ENCODE results near the gene NLRC5.

The NLRC5 gene

GRCh38 chr16:57027067-57027466 is 37.7 kb downstream of the NLRC5 start:
- no peak for DNase-seq

DNA sequence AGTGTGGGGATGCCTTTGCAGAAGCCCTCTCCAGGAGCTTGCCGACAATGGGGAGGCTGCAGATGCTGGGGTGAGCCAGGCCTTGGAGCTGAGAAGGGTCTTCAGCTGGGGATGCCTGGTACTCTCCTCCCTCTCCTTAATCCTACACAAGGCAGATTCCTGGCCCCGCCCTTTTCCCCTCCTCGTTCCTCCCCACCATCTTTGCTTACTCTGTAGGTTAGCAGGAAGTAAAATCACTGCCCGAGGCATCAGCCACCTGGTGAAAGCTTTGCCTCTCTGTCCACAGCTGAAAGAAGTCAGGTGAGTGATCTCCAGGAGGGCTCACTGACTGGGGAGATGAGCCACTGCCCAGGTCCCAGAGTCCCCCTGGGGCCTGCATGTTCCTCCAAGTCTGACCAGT is 38.7 kb downstream of the NLRC5 start:
- DNase-seq: no peak

- DNase-seq: no peak
Measured at GRCh38 chr16:57029161-57030160, 40.1 kb downstream of the NLRC5 start.

DNA sequence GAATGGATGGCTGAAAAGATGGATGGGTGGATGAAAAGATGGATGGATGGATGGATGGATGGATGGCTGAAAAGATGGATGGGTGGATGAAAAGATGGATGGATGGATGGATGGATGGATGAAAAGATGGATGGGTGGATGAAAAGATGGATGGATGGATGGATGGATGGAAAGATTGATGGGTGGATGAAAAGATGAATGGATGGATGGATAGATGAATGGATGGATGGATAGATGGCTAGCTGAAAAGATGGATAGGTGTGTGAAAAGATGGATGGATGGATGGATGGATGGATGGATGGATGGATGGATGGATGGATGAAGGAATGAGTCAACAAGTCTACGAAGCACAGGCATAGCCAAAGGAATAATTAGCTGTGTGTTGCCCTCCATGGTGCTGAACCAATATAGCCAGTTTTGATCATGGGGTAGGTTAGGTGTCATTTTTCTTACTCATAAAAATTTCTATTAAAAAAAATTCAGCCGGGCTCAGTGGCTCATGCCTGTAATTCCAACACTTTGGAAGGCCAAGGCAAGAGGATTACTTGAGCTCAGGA is 41.1 kb downstream of the NLRC5 start:
- DNase-seq: no peak

- DNase-seq: no peak
Measured at GRCh38 chr16:57031156-57031555, 41.8 kb downstream of the NLRC5 start.

DNA sequence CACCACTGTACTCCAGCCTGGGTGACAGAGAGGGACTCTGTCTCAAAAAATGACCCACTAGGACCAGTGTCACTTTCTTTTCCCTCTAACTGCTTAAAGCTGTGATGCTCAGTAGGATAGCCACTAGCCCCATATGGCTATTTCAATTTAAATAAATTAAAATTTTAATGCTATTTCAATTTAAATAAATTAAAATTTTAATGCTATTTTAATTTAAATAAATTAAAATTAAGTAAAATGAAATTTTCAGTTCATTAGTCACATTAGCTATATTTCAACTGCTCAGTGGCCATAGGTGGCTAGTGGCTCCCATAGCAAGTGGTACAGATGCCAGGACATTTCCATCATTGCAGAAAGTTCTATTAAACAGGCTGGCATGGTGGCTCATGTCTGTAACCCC is 43.0 kb downstream of the NLRC5 start:
- DNase-seq: no peak

GRCh38 chr16:57032931-57033330 is 43.6 kb downstream of the NLRC5 start:
- DNase-seq: no peak

GRCh38 chr16:57036315-57036714 is 47.0 kb downstream of the NLRC5 start:
- no peak for DNase-seq

- DNase-seq: no peak
Measured at GRCh38 chr16:57036945-57037344, 47.6 kb downstream of the NLRC5 start.

- no peak for DNase-seq
Measured at GRCh38 chr16:57038166-57038565, 48.8 kb downstream of the NLRC5 start.

DNA sequence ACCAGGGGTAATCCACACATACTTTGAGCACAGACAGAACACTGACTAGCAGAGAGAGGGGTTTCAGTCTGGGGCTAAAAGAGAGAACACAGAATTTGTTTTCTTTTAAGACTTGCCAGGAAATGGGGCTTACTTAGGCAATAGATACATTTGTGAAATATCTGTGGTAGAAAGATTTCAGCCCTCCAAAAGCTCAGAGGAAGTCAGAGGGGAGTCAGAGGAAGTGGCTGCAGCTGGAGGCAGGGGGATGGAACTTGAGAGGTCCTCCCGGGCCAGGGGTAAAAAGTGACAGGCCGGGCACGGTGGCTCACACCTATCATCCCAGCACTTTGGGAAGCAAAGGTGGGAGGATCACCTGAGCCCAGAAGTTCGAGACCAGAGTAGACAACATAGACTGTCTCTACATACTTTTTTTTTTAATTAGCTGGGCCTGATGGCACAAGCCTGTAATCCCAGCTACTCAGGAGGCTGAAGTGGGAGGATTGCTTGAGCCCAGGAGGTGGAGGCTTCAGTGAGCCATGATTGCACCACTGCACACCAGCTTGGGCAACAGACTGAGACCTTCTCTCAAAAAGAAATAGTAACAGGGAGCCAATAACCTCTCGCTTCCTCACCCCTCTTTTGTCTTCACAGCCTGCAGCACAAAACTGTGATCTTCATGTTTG is 49.9 kb downstream of the NLRC5 start:
- DNase-seq: no peak

GRCh38 chr16:57041182-57042156 is 52.1 kb downstream of the NLRC5 start:
- peak; percentile 82 to 89 for DNase-seq

DNA sequence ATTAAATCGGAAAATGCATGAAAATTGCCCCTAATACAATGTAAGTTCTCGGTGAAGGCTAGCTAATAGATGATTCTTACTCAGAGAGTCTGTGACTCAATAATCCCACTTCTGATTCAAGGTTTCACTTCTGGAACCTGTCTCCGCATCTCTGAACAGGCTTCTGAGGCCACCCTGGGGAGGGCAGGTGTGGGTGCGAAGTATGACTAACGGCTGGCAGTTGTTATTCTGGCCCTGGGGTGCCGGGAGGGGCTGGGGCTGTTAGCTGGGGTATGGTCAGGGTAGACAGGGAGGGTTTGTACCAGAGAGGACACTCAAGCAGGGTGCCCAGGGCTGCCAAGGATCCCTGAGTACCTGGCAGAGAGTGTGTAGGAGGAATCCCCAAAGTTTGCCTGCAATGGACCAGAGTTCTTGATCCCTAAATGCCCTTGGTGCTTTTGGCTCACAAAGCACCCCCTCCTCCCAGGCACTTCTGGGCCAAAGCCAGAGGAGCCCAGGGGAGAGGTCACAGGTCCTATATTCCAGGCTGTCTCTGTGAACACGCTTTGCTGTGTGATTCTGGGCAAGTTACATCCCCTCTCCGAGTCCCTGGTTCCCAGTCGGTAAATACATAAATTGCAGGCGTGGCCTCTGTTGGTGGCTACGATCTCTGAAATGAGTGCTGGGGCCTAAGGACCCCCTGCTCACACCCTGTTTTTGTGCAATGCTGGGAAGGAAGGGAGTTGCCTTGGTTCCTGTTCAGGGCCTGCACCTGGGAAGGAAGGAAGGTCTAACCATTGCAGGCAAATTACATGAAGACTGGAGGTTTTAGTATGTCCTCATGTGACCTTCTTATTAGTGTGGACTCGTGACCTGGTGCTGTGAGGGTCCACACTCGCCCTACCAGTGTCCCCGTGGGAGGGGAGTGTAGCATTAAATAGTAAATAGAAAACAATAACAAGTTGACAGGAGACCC is 53.1 kb downstream of the NLRC5 start:
- peak; percentile 79 to 83 for DNase-seq

GRCh38 chr16:57043248-57043647 is 53.9 kb downstream of the NLRC5 start:
- DNase-seq: no peak

- no peak for DNase-seq
Measured at GRCh38 chr16:57044931-57045693, 55.8 kb downstream of the NLRC5 start.

GRCh38 chr16:57045694-57046381 is 56.5 kb downstream of the NLRC5 start:
- peak; percentile 20 to 28 for DNase-seq

DNA sequence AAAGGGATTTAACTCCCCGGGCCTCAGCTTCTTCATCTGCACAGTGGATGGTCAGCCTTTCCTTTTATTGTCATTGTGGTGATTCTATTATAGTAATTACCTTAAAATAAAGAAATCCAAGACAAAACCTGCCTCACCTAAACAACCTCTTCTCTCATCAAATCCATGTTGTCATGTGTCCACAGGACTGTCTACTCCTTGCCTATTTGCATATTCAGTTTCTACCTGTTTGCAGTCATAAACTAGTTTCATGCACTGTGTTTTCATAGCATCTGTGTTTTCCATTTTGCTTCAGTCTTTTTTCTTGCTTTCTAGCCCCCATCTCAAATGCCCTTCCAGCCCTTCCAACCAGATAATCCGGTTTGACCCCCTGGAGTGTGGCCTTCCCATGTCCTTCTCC is 58.7 kb downstream of the NLRC5 start:
- DNase-seq: no peak

DNA sequence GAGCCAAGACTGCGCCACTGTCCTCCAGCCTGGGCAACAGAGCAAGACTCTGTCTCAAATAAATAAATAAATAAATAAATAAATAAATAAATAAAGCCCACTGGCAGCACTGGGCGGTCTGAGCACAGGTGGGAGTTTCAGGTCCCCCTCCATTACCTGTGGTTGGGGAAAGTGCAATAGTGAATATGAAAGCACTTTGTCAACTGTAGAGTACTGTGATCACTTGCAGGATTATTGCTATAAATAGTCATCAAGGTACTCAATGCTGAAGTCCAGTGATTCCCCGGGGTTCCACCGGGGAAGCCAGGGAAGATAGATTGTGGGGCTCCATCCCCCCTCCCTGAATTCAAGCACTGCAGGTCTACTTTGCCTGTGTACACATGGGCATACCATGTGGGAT is 60.3 kb downstream of the NLRC5 start:
- DNase-seq: no peak

GRCh38 chr16:57051696-57052228 is 62.4 kb downstream of the NLRC5 start:
- no peak for DNase-seq

GRCh38 chr16:57053206-57053605 is 63.8 kb downstream of the NLRC5 start:
- DNase-seq: no peak

All from activated CD4-positive, alpha-beta T cell treated with anti-CD3 and anti-CD28 coated beads for 4 hours (primary cell).